ENCODE measurements around the gene ADAT3.

DNA sequence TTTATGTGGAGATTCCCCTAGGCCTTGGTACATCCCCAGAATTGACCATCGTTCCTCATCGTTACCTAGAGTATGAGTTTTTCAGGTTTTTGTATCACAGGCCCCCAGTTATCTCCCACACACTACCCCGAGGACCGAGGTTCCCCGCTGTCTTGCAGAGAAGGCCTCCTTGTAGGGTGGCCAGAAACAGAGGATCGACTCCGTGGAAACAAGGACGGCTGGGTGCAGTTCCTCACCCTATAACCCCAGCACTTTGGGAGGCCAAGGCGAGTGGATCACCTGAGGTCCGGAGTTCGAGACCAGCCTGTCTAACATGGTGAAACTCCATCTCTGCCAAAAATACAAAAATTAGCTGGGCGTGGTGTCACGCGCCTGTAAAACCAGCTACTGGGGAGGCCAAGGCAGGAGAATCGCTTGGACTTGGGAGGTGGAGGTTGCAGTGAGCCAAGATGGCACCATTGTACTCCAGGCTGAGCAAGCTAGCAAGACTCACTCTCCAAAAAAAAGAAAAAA lies 720 bp downstream of the ADAT3 start:
- TF ChIP-seq, protein P1, sequence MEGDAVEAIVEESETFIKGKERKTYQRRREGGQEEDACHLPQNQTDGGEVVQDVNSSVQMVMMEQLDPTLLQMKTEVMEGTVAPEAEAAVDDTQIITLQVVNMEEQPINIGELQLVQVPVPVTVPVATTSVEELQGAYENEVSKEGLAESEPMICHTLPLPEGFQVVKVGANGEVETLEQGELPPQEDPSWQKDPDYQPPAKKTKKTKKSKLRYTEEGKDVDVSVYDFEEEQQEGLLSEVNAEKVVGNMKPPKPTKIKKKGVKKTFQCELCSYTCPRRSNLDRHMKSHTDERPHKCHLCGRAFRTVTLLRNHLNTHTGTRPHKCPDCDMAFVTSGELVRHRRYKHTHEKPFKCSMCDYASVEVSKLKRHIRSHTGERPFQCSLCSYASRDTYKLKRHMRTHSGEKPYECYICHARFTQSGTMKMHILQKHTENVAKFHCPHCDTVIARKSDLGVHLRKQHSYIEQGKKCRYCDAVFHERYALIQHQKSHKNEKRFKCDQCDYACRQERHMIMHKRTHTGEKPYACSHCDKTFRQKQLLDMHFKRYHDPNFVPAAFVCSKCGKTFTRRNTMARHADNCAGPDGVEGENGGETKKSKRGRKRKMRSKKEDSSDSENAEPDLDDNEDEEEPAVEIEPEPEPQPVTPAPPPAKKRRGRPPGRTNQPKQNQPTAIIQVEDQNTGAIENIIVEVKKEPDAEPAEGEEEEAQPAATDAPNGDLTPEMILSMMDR (IDR thresholded peaks at IDR 0.05; ENCODE audit: low read depth, low read length), result no peak
- no peak for TF ChIP-seq POLR2A (IDR thresholded peaks at IDR 0.05; ENCODE audit: extremely low read depth, insufficient read length)
- TF ChIP-seq, protein P2, sequence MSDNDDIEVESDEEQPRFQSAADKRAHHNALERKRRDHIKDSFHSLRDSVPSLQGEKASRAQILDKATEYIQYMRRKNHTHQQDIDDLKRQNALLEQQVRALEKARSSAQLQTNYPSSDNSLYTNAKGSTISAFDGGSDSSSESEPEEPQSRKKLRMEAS (IDR thresholded peaks at IDR 0.05; ENCODE audit: low read depth, low read length), result no peak

Measured in NB4 (cell line).